BE2C (cell line): ENCODE measurements around the gene KCTD21.

ENCODE experiments used
- DNase-seq: peaks from one replicate; pipeline ENCODE4 v3.0.0-alpha.2; 2020
- H3K27me3 ChIP-seq: fragments of 250-450 bp; sonication (Bioruptor Pico); 2 replicates; pipeline ENCODE4 v1.5.1; 2020; ENCODE audit warnings: mild to moderate bottlenecking
- H3K36me3 ChIP-seq: fragments of 250-450 bp; sonication (Bioruptor Pico); 2 replicates; pipeline ENCODE4 v1.5.1; 2020; ENCODE audit warnings: mild to moderate bottlenecking
- H3K4me1 ChIP-seq: fragments of 250-450 bp; sonication (Bioruptor Pico); 2 replicates; pipeline ENCODE4 v1.5.1; 2020
- H3K4me3 ChIP-seq: 2 replicates; pipeline ENCODE4 v1.5.1; 2011; ENCODE audit warnings: low read depth, low read length
- H3K9me3 ChIP-seq: fragments of 250-450 bp; sonication (Bioruptor Pico); 2 replicates; pipeline ENCODE4 v1.5.1; 2020
- CTCF ChIP-seq: IDR thresholded peaks from 2 replicates; pipeline ENCODE4 v1.5.1; 2012; ENCODE audit warnings: mild to moderate bottlenecking, low read depth, low read length

Gene KCTD21

GRCh38 chr11:78187366-78188285 is 800 bp downstream of the KCTD21 start:
- Histone ChIP-seq H3K27me3 (no peaks in the 10 kb centered on the region), H3K36me3 (no peaks in the 10 kb centered on the region), H3K9me3 (no peaks in the 10 kb centered on the region), H3K4me3 (peak overlapping the region; percentile 88), H3K4me1 (no peaks in the 10 kb centered on the region; the same call in none of the 2 replicates)
- DNase-seq = no peak
- TF ChIP-seq CTCF = no peak

- Histone ChIP-seq H3K27me3 (no peaks in the 10 kb centered on the region), H3K36me3 (no peaks in the 10 kb centered on the region), H3K4me1 (peaks cover 9% of the 10 kb centered on the region), H3K9me3 (no peaks in the 10 kb centered on the region), H3K4me3 (no peak overlapping the region)
- DNase-seq = no peak
- no peak for TF ChIP-seq CTCF
These were observed 7.2 kb downstream of the KCTD21 start for GRCh38 chr11:78181185-78181584.

GRCh38 chr11:78180751-78181150 is 7.7 kb downstream of the KCTD21 start:
- Histone ChIP-seq H3K9me3 (no peaks in the 10 kb centered on the region), H3K4me3 (no peak overlapping the region), H3K36me3 (no peaks in the 10 kb centered on the region), H3K27me3 (no peaks in the 10 kb centered on the region), H3K4me1 (peaks cover 9% of the 10 kb centered on the region)
- DNase-seq = no peak
- TF ChIP-seq CTCF = no peak

GRCh38 chr11:78179459-78180071 is 8.9 kb downstream of the KCTD21 start:
- Histone ChIP-seq H3K9me3 (no peaks in the 10 kb centered on the region), H3K4me1 (peaks cover 9% of the 10 kb centered on the region), H3K4me3 (no peak overlapping the region), H3K27me3 (no peaks in the 10 kb centered on the region), H3K36me3 (no peaks in the 10 kb centered on the region)
- TF ChIP-seq CTCF = no peak
- DNase-seq = no peak

- no peak for TF ChIP-seq CTCF
- Histone ChIP-seq H3K4me3 (no peak overlapping the region), H3K4me1 (peaks cover 9% of the 10 kb centered on the region)
These were observed 11.2 kb downstream of the KCTD21 start for GRCh38 chr11:78177216-78177615.

More at GRCh38 chr11:78177216-78177615, 11.2 kb downstream of the KCTD21 start:
- H3K36me3 ChIP-seq = no peaks in the 10 kb centered on the region
- H3K9me3 ChIP-seq = no peaks in the 10 kb centered on the region
- no peak for DNase-seq
- no peaks in the 10 kb centered on the region for H3K27me3 ChIP-seq
